GM12891 (cell line): Measurements from ENCODE around the gene TMEM164.

Experiments
- POLR2A ChIP-seq: IDR thresholded peaks from 2 replicates; pipeline ENCODE4 v1.6.1; 2011; ENCODE audit warnings: low read depth, low read length, control low read depth
- POLR2AphosphoS5 ChIP-seq: IDR thresholded peaks from 2 replicates; pipeline ENCODE4 v1.6.1; 2011; ENCODE audit warnings: low read depth, low read length, control low read depth
- POU2F2 ChIP-seq: IDR thresholded peaks from 2 replicates; pipeline ENCODE4 v1.6.1; 2011; ENCODE audit warnings: low read depth, mild to moderate bottlenecking, control low read depth, low read length, moderate library complexity
- SPI1 ChIP-seq: IDR thresholded peaks from 2 replicates; pipeline ENCODE4 v1.6.1; 2011; ENCODE audit warnings: low read depth, low read length, control low read depth
- TAF1 ChIP-seq: IDR thresholded peaks from 2 replicates; pipeline ENCODE4 v1.6.1; 2011; ENCODE audit warnings: low read depth, low read length, control low read depth

- TF ChIP-seq POLR2A (no peak), SPI1 (no peak), POLR2AphosphoS5 (no peak), TAF1 (no peak), POU2F2 (no peak)
Observed at GRCh38 chrX:110082161-110082560, 79.2 kb downstream of the TMEM164 start.
